Thymus (tissue), 11 donors: ENCODE data around the gene VPS25. TPM values are rescaled to one million over a fixed set of nuclear protein-coding genes. Genes with fewer than 3 reads are reported as not detected.

ENCODE experiments used
- DNase-seq, 9 donors: peaks; one replicate each; pipeline ENCODE4 v3.0.0-alpha.2; 2013; ENCODE audit warnings: low spot score in 9 of 9, low read depth in 6 of 9, missing footprints in 1 of 9
- H3K27ac ChIP-seq, 2 donors: one replicate each; pipeline ENCODE4 v1.5.1; 2013; ENCODE audit warnings: control low read depth in 1 of 2, low read depth in 1 of 2, low read length in 1 of 2, mild to moderate bottlenecking in 1 of 2, moderate library complexity in 1 of 2
- H3K27me3 ChIP-seq, 2 donors: one replicate each; pipeline ENCODE4 v1.5.1; 2013; ENCODE audit warnings: low read length in 1 of 2; ENCODE audit not compliant: control insufficient read depth in 2 of 2, insufficient read depth in 1 of 2
- H3K36me3 ChIP-seq, 2 donors: one replicate each; pipeline ENCODE4 v1.5.1; 2013; ENCODE audit warnings: low read length in 1 of 2, mild to moderate bottlenecking in 1 of 2, moderate library complexity in 1 of 2; ENCODE audit not compliant: control insufficient read depth in 2 of 2, insufficient read depth in 2 of 2
- H3K4me1 ChIP-seq, 2 donors: one replicate each; pipeline ENCODE4 v1.5.1; 2013; ENCODE audit warnings: low read length in 2 of 2; ENCODE audit not compliant: control insufficient read depth in 2 of 2, insufficient read depth in 2 of 2
- H3K4me3 ChIP-seq, 2 donors: one replicate each; pipeline ENCODE4 v1.5.1; 2013; ENCODE audit warnings: low read length in 2 of 2, control low read depth in 1 of 2, mild to moderate bottlenecking in 1 of 2
- H3K9me3 ChIP-seq, 2 donors: one replicate each; pipeline ENCODE4 v1.5.1; 2013; ENCODE audit warnings: low read length in 1 of 2, mild to moderate bottlenecking in 1 of 2; ENCODE audit not compliant: control insufficient read depth in 2 of 2, insufficient read depth in 1 of 2
- WGBS: extraction: QIAGEN DNeasy Blood & Tissue Kit; methylation state at CpG from one replicate; pipeline ENCODE4 v1.1.7; 2013; 5-methylcytosine and 5-hydroxymethylcytosine counted together
- polyA plus RNA-seq: library from polyadenylated mRNA; stranded (reverse); fragments of 200-250 nt; gene quantifications from one replicate; pipeline ENCODE4 v1.2.3, GENCODE V29; 2013
- total RNA-seq: library from RNA; stranded (reverse); fragments of 120-200 nt; gene quantifications from one replicate; pipeline ENCODE4 v1.2.4, GENCODE V29; 2013
- donor health status: healthy.

Gene VPS25
- total and polyA plus RNA-seq, 2 donors = 58.3 to 75.0 TPM

- Histone ChIP-seq H3K27ac (no peak overlapping the region), H3K4me1 (no peaks in the 10 kb centered on the region), H3K9me3 (no peaks in the 10 kb centered on the region), H3K27me3 (no peaks in the 10 kb centered on the region), H3K4me3 (no peak overlapping the region), H3K36me3 (peaks cover 71 to 79% of the 10 kb centered on the region in 2 donors)
- no peak for DNase-seq
- 93% methylated on average over 8 of the region's 8 CpGs for WGBS
Measured at GRCh38 chr17:42814633-42815399, 41.6 kb downstream of the VPS25 start.

DNA sequence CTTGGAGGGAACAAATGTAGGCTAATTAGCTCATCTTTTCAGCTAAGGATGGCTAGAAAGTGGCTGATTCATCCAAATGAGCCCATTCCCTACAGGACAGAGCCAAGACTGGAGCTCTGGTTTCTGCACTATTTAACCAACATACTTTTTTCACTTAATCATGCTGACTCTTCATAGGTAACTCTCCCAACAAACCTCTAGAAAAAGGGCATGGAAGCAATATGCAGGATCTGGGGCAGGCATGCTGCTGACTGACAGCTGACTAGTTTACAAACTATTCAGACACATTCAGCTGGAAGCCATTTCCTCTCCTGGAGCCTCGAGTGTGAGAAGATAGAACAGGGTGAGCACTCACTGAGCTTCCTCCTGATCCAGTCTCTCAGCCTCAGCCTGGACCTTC, 44.6 kb downstream of the VPS25 start:
- no peak for DNase-seq
- WGBS = 89% methylated on average over 1 of the region's 1 CpG
- Histone ChIP-seq H3K4me1 (peaks cover 4 to 6% of the 10 kb centered on the region in 2 donors), H3K4me3 (no peak overlapping the region), H3K27ac (no peak overlapping the region), H3K36me3 (peaks cover 67 to 84% of the 10 kb centered on the region in 2 donors), H3K9me3 (no peaks in the 10 kb centered on the region), H3K27me3 (no peaks in the 10 kb centered on the region)

DNA sequence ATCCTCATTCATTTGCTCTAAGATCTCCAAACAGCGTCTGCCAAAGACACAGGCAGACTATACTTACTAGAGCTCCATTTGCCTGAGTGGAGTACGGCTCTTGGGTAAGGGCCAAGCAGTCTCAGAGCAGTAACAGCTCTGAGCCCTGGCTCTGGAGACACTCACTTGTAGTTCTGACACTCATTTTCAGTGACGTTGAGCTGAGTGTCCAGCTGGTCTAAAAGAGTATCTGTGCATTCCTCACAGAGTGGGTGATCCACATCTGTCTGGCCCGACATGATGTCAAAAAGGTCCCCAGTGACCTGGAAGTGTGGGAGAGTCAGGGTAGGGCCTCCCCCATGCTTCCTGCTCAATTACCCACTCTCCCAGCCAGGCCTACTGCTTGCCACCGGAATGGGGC, 45.1 kb downstream of the VPS25 start:
- H3K27ac ChIP-seq = no peak overlapping the region
- H3K4me3 ChIP-seq = no peak overlapping the region
- peaks cover 65 to 82% of the 10 kb centered on the region in 2 donors for H3K36me3 ChIP-seq
- 97% methylated on average over 5 of the region's 5 CpGs for whole genome bisulfite sequencing
- no peak for DNase-seq
- H3K4me1 ChIP-seq = peaks cover 9% of the 10 kb centered on the region in 2 donors
- H3K9me3 ChIP-seq = no peaks in the 10 kb centered on the region
- H3K27me3 ChIP-seq = no peaks in the 10 kb centered on the region

DNA sequence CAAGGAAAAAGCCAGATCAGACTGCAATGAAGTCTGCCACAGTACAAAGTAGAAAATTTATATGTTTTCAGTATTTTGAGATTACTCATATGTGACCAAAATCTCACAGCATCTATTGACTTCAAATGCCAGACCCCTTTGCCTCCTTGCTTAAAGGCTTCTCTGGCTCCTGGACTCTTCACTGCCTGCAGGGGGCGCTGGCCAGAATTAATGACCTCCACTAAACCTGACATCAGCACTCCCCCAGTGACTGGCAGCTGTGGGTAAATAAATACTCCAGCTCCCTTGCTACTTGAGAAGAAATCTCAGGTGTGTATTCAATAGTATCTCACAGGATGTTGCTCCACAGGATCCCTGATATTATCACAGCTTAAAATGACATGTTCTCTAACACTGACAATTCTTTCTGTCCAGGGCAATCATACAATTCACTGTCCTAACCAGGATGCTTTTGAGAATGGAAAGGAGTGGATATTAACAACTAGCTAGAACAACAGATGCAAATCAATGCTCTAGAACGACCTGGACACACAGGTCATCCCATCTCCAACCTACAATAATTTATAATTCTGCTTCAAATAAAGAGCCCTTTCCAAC, 46.8 kb downstream of the VPS25 start:
- Histone ChIP-seq H3K36me3 (peaks cover 52 to 66% of the 10 kb centered on the region in 2 donors), H3K4me3 (no peak overlapping the region), H3K27me3 (no peaks in the 10 kb centered on the region), H3K9me3 (no peaks in the 10 kb centered on the region), H3K27ac (no peak overlapping the region), H3K4me1 (peaks cover 12 to 13% of the 10 kb centered on the region in 2 donors)
- WGBS = 52% methylated on average over 2 of the region's 2 CpGs
- peak in 4 of 9 donors; percentile 28 to 56 (median 39) for DNase-seq

GRCh38 chr17:42821176-42821575, 47.9 kb downstream of the VPS25 start:
- no peaks in the 10 kb centered on the region for H3K9me3 ChIP-seq
- H3K4me3 ChIP-seq = no peak overlapping the region
- peaks cover 42 to 54% of the 10 kb centered on the region in 2 donors for H3K36me3 ChIP-seq
- no peaks in the 10 kb centered on the region for H3K27me3 ChIP-seq
- WGBS = 98% methylated on average over 7 of the region's 7 CpGs
- DNase-seq = no peak
- H3K4me1 ChIP-seq = peaks cover 12 to 13% of the 10 kb centered on the region in 2 donors
- no peak overlapping the region for H3K27ac ChIP-seq

DNA sequence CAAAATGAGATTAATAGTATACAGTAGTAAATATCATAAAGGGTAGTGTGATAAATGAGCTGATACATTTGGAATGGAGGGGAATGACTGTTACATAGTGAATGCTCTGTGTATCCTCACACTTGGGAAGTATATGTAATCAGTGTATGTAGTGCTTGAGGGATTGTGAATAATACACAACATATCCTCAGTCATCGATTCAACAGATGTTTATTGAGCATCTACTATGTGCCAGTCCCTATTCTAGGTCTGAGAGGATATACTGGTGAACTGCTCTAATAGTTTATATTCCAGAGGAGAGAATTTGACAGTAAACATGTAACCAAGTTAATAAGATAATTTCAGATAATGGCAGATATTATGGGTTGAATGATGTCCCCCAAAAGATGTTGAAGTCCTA, 54.2 kb downstream of the VPS25 start:
- no peak for DNase-seq
- WGBS = 94% methylated on average over 1 of the region's 1 CpG

More for the DNA sequence above, 54.2 kb downstream of the VPS25 start:
- Histone ChIP-seq H3K27me3 (no peaks in the 10 kb centered on the region), H3K4me3 (no peak overlapping the region), H3K36me3 (peaks cover 0 to under 1% of the 10 kb centered on the region in 2 donors), H3K9me3 (no peaks in the 10 kb centered on the region), H3K4me1 (peaks cover 11 to 14% of the 10 kb centered on the region in 2 donors), H3K27ac (no peak overlapping the region)

Other genes starting within 250 kb of the VPS25 start
- 10.0 TPM for gene NAGLU, start 237.2 kb upstream of the VPS25 start, total RNA-seq
- 33.6 TPM for gene NAGLU, start 237.2 kb upstream of the VPS25 start, polyA plus RNA-seq
- 1.1 TPM for gene HSD17B1, start 220.5 kb upstream of the VPS25 start, total RNA-seq
- gene HSD17B1, start 220.5 kb upstream of the VPS25 start, polyA plus RNA-seq = 6.1 TPM
- gene COASY, start 211.3 kb upstream of the VPS25 start, total RNA-seq = 20.7 TPM
- gene COASY, start 211.3 kb upstream of the VPS25 start, polyA plus RNA-seq = 89.3 TPM
- 29.3 TPM for gene MLX, start 206.3 kb upstream of the VPS25 start, total RNA-seq
- 45.2 TPM for gene MLX, start 206.3 kb upstream of the VPS25 start, polyA plus RNA-seq
- gene PSMC3IP, start 195.7 kb upstream of the VPS25 start, total RNA-seq = 7.2 TPM
- 5.1 TPM for gene PSMC3IP, start 195.7 kb upstream of the VPS25 start, polyA plus RNA-seq
- gene RETREG3, start 164.1 kb upstream of the VPS25 start, total RNA-seq = 40.0 TPM
- 33.7 TPM for gene RETREG3, start 164.1 kb upstream of the VPS25 start, polyA plus RNA-seq
- gene TUBG1, start 163.8 kb upstream of the VPS25 start, total RNA-seq = 24.1 TPM
- gene TUBG1, start 163.8 kb upstream of the VPS25 start, polyA plus RNA-seq = 11.4 TPM
- gene TUBG2, start 114.2 kb upstream of the VPS25 start, total RNA-seq = 3.0 TPM
- gene TUBG2, start 114.2 kb upstream of the VPS25 start, polyA plus RNA-seq = 11.3 TPM
- 8.2 TPM for gene PLEKHH3, start 96.5 kb upstream of the VPS25 start, total RNA-seq
- 20.3 TPM for gene PLEKHH3, start 96.5 kb upstream of the VPS25 start, polyA plus RNA-seq
- gene CCR10, start 91.6 kb upstream of the VPS25 start, total RNA-seq = 0.80 TPM
- gene CCR10, start 91.6 kb upstream of the VPS25 start, polyA plus RNA-seq = 1.2 TPM
- gene CNTNAP1, start 90.9 kb upstream of the VPS25 start, total RNA-seq = 0.76 TPM
- gene CNTNAP1, start 90.9 kb upstream of the VPS25 start, polyA plus RNA-seq = 2.1 TPM
- 18.5 TPM for gene EZH1, start 28.4 kb upstream of the VPS25 start, total RNA-seq
- 38.8 TPM for gene EZH1, start 28.4 kb upstream of the VPS25 start, polyA plus RNA-seq
- gene RAMP2, start 12.2 kb upstream of the VPS25 start, total RNA-seq = 8.4 TPM
- gene RAMP2, start 12.2 kb upstream of the VPS25 start, polyA plus RNA-seq = 22.1 TPM
- 0.05 TPM for gene WNK4, start 7.2 kb downstream of the VPS25 start, total RNA-seq
- gene WNK4, start 7.2 kb downstream of the VPS25 start, polyA plus RNA-seq = 0.11 TPM
- gene COA3, start 25.3 kb downstream of the VPS25 start, total RNA-seq = 72.4 TPM
- gene COA3, start 25.3 kb downstream of the VPS25 start, polyA plus RNA-seq = 95.5 TPM
- 0.09 TPM for gene CNTD1, start 25.4 kb downstream of the VPS25 start, total RNA-seq
- 0.32 TPM for gene CNTD1, start 25.4 kb downstream of the VPS25 start, polyA plus RNA-seq
- gene BECN1, start 50.8 kb downstream of the VPS25 start, total RNA-seq = 67.0 TPM
- gene BECN1, start 50.8 kb downstream of the VPS25 start, polyA plus RNA-seq = 79.5 TPM
- 43.9 TPM for gene PSME3, start 59.9 kb downstream of the VPS25 start, total RNA-seq
- 35.0 TPM for gene PSME3, start 59.9 kb downstream of the VPS25 start, polyA plus RNA-seq
- 0.28 TPM for gene AOC2, start 71.1 kb downstream of the VPS25 start, total RNA-seq
- gene AOC2, start 71.1 kb downstream of the VPS25 start, polyA plus RNA-seq = 1.1 TPM
- 1.2 TPM for gene AOC3, start 77.8 kb downstream of the VPS25 start, total RNA-seq
- gene AOC3, start 77.8 kb downstream of the VPS25 start, polyA plus RNA-seq = 16.0 TPM
- gene G6PC1, start 127.3 kb downstream of the VPS25 start, total RNA-seq = 0.05 TPM
- gene G6PC1, start 127.3 kb downstream of the VPS25 start, polyA plus RNA-seq = 0.07 TPM
- gene AARSD1, start 191.0 kb downstream of the VPS25 start, total RNA-seq = 34.2 TPM
- gene AARSD1, start 191.0 kb downstream of the VPS25 start, polyA plus RNA-seq = 42.5 TPM
- gene PTGES3L, start 206.6 kb downstream of the VPS25 start, total RNA-seq = 0.76 TPM
- 1.1 TPM for gene PTGES3L, start 206.6 kb downstream of the VPS25 start, polyA plus RNA-seq
- 7.1 TPM for gene RUNDC1, start 207.1 kb downstream of the VPS25 start, total RNA-seq
- 8.8 TPM for gene RUNDC1, start 207.1 kb downstream of the VPS25 start, polyA plus RNA-seq
- 2,182 TPM for gene RPL27, start 225.0 kb downstream of the VPS25 start, total RNA-seq
- gene RPL27, start 225.0 kb downstream of the VPS25 start, polyA plus RNA-seq = 4,515 TPM
- gene IFI35, start 233.3 kb downstream of the VPS25 start, total RNA-seq = 53.1 TPM
- 47.6 TPM for gene IFI35, start 233.3 kb downstream of the VPS25 start, polyA plus RNA-seq
- 46.8 TPM for gene VAT1, start 248.9 kb downstream of the VPS25 start, total RNA-seq
- gene VAT1, start 248.9 kb downstream of the VPS25 start, polyA plus RNA-seq = 51.7 TPM